HCT116 (cell line): ENCODE data around the gene PARP12. TPM values are rescaled to one million over a fixed set of nuclear protein-coding genes. Genes with fewer than 3 reads are reported as not detected.

Experiments
- ATAC-seq: fragments of 200-7000 bp; cut with Tn5 transposase; 2 replicates; pipeline ENCODE4 v1.9.1; 2020; ENCODE audit warnings: mild to moderate bottlenecking, moderate library complexity
- BruUV-seq: library from RNA; stranded (reverse); fragments of 400-500 nt; replicated peaks from 2 replicates; lab custom pipeline; 2021; lab: Mats Ljungman, UMichigan
- CTCF ChIA-PET: fragments of 300-600 bp; sonication (Branson Sonifier 250); formaldehyde crosslinking; loops from one replicate; lab custom pipeline; 2021; ENCODE audit warnings: antibody characterized with exemption; lab: Charles Lee
- POLR2A ChIA-PET: fragments of 300-600, 350-600 bp; sonication (Branson Sonifier 250); formaldehyde crosslinking; loops from one replicate; lab custom pipeline; 2021; ENCODE audit warnings: antibody characterized with exemption; lab: Charles Lee
- RAD21 ChIA-PET, 2 experiments: fragments of 300-600 bp; sonication (Branson Sonifier 250); formaldehyde crosslinking; loops; one replicate each; lab custom pipeline; 2023; ENCODE audit warnings: low total read pairs in 2 of 2; ENCODE audit not compliant: uncharacterized antibody in 2 of 2, unreplicated experiment in 2 of 2, low non-redundant PET in 1 of 2; lab: Charles Lee
- DNase-seq: peaks from one replicate; pipeline ENCODE4 v3.0.0-alpha.2; 2010; ENCODE audit warnings: low read depth, low spot score
- H2AFZ ChIP-seq: fragments of 200-600 bp; shearing (Covaris generic), sonication (generic); 2 replicates; pipeline ENCODE4 v1.6.1; 2017; ENCODE audit warnings: low read depth, mixed run types, mixed read lengths, antibody characterized with exemption, low read length; ENCODE audit not compliant: poor library complexity, severe bottlenecking
- H3K27ac ChIP-seq: 2 replicates; pipeline ENCODE4 v1.5.1; 2012; ENCODE audit warnings: low read depth, low read length
- H3K27me3 ChIP-seq: fragments of 200-600 bp; sonication (generic); 2 replicates; pipeline ENCODE4 v1.6.1; 2016; ENCODE audit warnings: mixed run types, low read length, mixed read lengths; ENCODE audit not compliant: insufficient read depth
- H3K36me3 ChIP-seq, 2 experiments: fragments of 200-500 bp in 1 of 2; fragments of 200-600 bp in 1 of 2; sonication (Bioruptor generic) in 1 of 2; sonication (generic) in 1 of 2; 2 replicates each; pipeline versions ENCODE4 v1.5.1 to v1.6.1; 2014 to 2016; ENCODE audit warnings: low read length in 2 of 2, inconsistent platforms in 1 of 2, mixed read lengths in 1 of 2, mixed run types in 1 of 2; ENCODE audit not compliant: insufficient read depth in 2 of 2, control insufficient read depth in 1 of 2
- H3K4me1 ChIP-seq, 2 experiments: fragments of 200-600 bp in 1 of 2; sonication (generic) in 1 of 2; 2 replicates each; pipeline versions ENCODE4 v1.5.1 to v1.6.1; 2012 to 2017; ENCODE audit warnings: low read length in 2 of 2, inconsistent platforms in 1 of 2, mild to moderate bottlenecking in 1 of 2, mixed read lengths in 1 of 2, mixed run types in 1 of 2, moderate library complexity in 1 of 2; ENCODE audit not compliant: insufficient read depth in 2 of 2, control insufficient read depth in 1 of 2
- H3K4me2 ChIP-seq: fragments of 200-600 bp; sonication (generic); 2 replicates; pipeline ENCODE4 v1.6.1; 2017; ENCODE audit warnings: mixed run types, low read length, mixed read lengths
- H3K4me3 ChIP-seq, 2 experiments: fragments of 200-600 bp in 1 of 2; sonication (generic) in 1 of 2; replicated peaks in 1 of 2; 2 replicates each; pipeline ENCODE4 v1.5.1; 2011 to 2016; ENCODE audit warnings: low read length in 2 of 2, control low read depth in 1 of 2, low read depth in 1 of 2, mild to moderate bottlenecking in 1 of 2, mixed read lengths in 1 of 2, mixed run types in 1 of 2
- H3K79me2 ChIP-seq: fragments of 200-600 bp; sonication (generic); 2 replicates; pipeline ENCODE4 v1.6.1; 2017; ENCODE audit warnings: mild to moderate bottlenecking, mixed run types, low read length, moderate library complexity, mixed read lengths; ENCODE audit not compliant: insufficient read depth
- H3K9ac ChIP-seq: fragments of 200-600 bp; sonication (generic); 2 replicates; pipeline ENCODE4 v1.6.1; 2016; ENCODE audit warnings: low read length, mixed read lengths
- H3K9me2 ChIP-seq: fragments of 200-600 bp; sonication (generic), shearing (Covaris generic); 2 replicates; pipeline ENCODE4 v1.6.1; 2017; ENCODE audit warnings: mixed run types, mild to moderate bottlenecking, moderate library complexity; ENCODE audit not compliant: insufficient read depth
- H3K9me3 ChIP-seq, 2 experiments: fragments of 200-500 bp in 1 of 2; fragments of 200-600 bp in 1 of 2; sonication (Bioruptor generic) in 1 of 2; sonication (generic) in 1 of 2; 2 replicates each; pipeline ENCODE4 v1.6.1; 2014 to 2017; ENCODE audit warnings: low read length in 2 of 2, mixed read lengths in 2 of 2, inconsistent platforms in 1 of 2, low read depth in 1 of 2, mild to moderate bottlenecking in 1 of 2, mixed run types in 1 of 2, moderate library complexity in 1 of 2; ENCODE audit not compliant: control insufficient read depth in 1 of 2, insufficient read depth in 1 of 2
- H4K20me1 ChIP-seq: fragments of 200-600 bp; sonication (generic), shearing (Covaris generic); 2 replicates; pipeline ENCODE4 v1.6.1; 2017; ENCODE audit warnings: mixed run types, mild to moderate bottlenecking, moderate library complexity; ENCODE audit not compliant: insufficient read depth
- CEBPB ChIP-seq: IDR thresholded peaks from 2 replicates; pipeline ENCODE4 v1.6.1; 2012; ENCODE audit warnings: low read depth
- ELF1 ChIP-seq: IDR thresholded peaks from 2 replicates; pipeline ENCODE4 v1.6.1; 2012; ENCODE audit warnings: low read depth, borderline replicate concordance
- EZH2 ChIP-seq: fragments of 200-600 bp; sonication (generic); IDR thresholded peaks from 2 replicates; pipeline ENCODE4 v1.6.1; 2017; ENCODE audit warnings: antibody characterized with exemption, mixed run types
- JUND ChIP-seq: IDR thresholded peaks from 2 replicates; pipeline ENCODE4 v1.6.1; 2012
- POLR2A ChIP-seq: IDR thresholded peaks from 2 replicates; pipeline ENCODE4 v1.7.0; 2011; ENCODE audit warnings: borderline replicate concordance; ENCODE audit not compliant: insufficient read depth, insufficient read length; ENCODE audit errors: extremely low read depth
- POLR2AphosphoS5 ChIP-seq: IDR thresholded peaks from 2 replicates; pipeline ENCODE4 v1.6.1; 2011; ENCODE audit warnings: mild to moderate bottlenecking, low read depth, low read length, moderate library complexity
- RAD21 ChIP-seq: IDR thresholded peaks from 2 replicates; pipeline ENCODE4 v1.6.1; 2012; ENCODE audit warnings: low read depth, mild to moderate bottlenecking
- SIN3A ChIP-seq: IDR thresholded peaks from 2 replicates; pipeline ENCODE4 v1.6.1; 2012; ENCODE audit warnings: low read depth
- SRF ChIP-seq: IDR thresholded peaks from 2 replicates; pipeline ENCODE4 v1.6.1; 2012; ENCODE audit warnings: low read depth
- TCF7L2 ChIP-seq: IDR thresholded peaks from 2 replicates; pipeline ENCODE4 v1.7.0; 2011; ENCODE audit warnings: borderline replicate concordance, inconsistent platforms; ENCODE audit not compliant: insufficient read depth, insufficient read length; ENCODE audit errors: extremely low read depth
- YY1 ChIP-seq: IDR thresholded peaks from 2 replicates; pipeline ENCODE4 v1.6.1; 2011; ENCODE audit warnings: low read length, low read depth, moderate library complexity, mild to moderate bottlenecking; ENCODE audit not compliant: insufficient replicate concordance; ENCODE audit errors: extremely low read depth
- ZFX ChIP-seq: fragments of 450-650 bp; IDR thresholded peaks from 2 replicates; pipeline ENCODE4 v1.6.1; 2017
- ZNF274 ChIP-seq: fragments of 200-500 bp; sonication (Bioruptor generic); IDR thresholded peaks from 2 replicates; pipeline ENCODE4 v1.6.1; 2014; ENCODE audit warnings: mild to moderate bottlenecking, low read depth, low read length, inconsistent platforms
- intact Hi-C: fragments of 100-400 bp; cut with micrococcal nuclease; formaldehyde crosslinking; loops from 2 replicates; pipeline ENCODE4 v1.10.0; 2022
- total RNA-seq: library from RNA; stranded (reverse); gene quantifications from one replicate; pipeline ENCODE4 v1.2.1, GENCODE V29; 2021; ENCODE audit not compliant: unreplicated experiment
- TF ChIP-seq, protein P1 (sequence below): IDR thresholded peaks from 2 replicates; pipeline ENCODE4 v1.6.1; 2012; ENCODE audit warnings: low read depth
- TF ChIP-seq, protein P2 (sequence below): IDR thresholded peaks from 2 replicates; pipeline ENCODE4 v1.6.1; 2012
- TF ChIP-seq, protein P3 (sequence below), 3 experiments: fragments of 200-600 bp in 1 of 3; sonication (generic) in 1 of 3; IDR thresholded peaks in 2 of 3; conservative IDR thresholded peaks in 1 of 3; 2 replicates each; pipeline ENCODE4 v1.5.1; 2012 to 2017; ENCODE audit warnings: low read depth in 2 of 3, low read length in 2 of 3, antibody characterized with exemption in 1 of 3, borderline replicate concordance in 1 of 3, control low read depth in 1 of 3, mild to moderate bottlenecking in 1 of 3, mixed read lengths in 1 of 3, mixed run types in 1 of 3, moderate library complexity in 1 of 3; ENCODE audit not compliant: insufficient read depth in 1 of 3
- TF ChIP-seq, protein P4 (sequence below): IDR thresholded peaks from 2 replicates; pipeline ENCODE4 v1.6.1; 2012

The PARP12 gene
- total RNA-seq, 1 experiment from 2014 or later, result 17.7 TPM

DNA sequence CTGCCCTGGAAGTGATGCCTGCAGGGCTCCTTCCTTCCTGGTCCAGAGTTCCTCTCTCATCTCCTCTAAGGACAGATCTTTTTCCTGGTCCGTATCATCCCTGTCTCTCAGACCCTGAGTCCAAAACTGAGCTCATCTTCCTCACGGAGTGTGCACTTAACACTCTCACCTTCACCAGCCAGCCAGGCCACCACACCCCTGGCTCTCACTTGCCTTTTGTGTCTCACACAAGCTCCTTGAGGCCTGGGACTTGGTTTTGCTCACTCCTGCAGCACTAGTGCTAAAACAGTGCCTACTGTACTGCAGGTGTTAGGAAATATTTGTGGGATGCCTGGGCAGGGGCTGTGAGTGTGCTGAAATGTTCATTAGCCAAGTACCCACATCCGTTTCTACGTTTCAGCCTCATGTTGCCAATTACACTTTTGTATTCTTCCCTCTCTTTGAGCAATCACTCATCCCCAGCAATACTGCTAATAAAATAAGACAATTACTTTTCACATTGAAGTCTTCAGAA lies 21.4 kb upstream of the PARP12 start:
- Histone ChIP-seq H3K9ac (no peak overlapping the region), H3K36me3 (no peaks in the 10 kb centered on the region), H3K79me2 (no peaks in the 10 kb centered on the region), H3K9me3 (no peaks in the 10 kb centered on the region), H2AFZ (no peak overlapping the region), H3K27ac (no peak overlapping the region), H4K20me1 (no peaks in the 10 kb centered on the region), H3K4me2 (no peak overlapping the region), H3K27me3 (no peaks in the 10 kb centered on the region), H3K4me1 (0 out of 4 replicates have a peak, but pooled peaks cover 0 to 2% of the 10 kb centered on the region in 2 experiments), H3K4me3 (no peak overlapping the region), H3K9me2 (no peaks in the 10 kb centered on the region)
- DNase-seq, result no peak
- no peak for ATAC-seq
- BruUV-seq, result no TSS peak
- TF ChIP-seq EZH2 (no peak), ZFX (no peak), TCF7L2 (no peak), CEBPB (no peak), SRF (no peak), SIN3A (no peak), POLR2AphosphoS5 (no peak), RAD21 (no peak), YY1 (no peak), JUND (no peak), ZNF274 (no peak), POLR2A (no peak), ELF1 (no peak)
- TF ChIP-seq, protein P1, sequence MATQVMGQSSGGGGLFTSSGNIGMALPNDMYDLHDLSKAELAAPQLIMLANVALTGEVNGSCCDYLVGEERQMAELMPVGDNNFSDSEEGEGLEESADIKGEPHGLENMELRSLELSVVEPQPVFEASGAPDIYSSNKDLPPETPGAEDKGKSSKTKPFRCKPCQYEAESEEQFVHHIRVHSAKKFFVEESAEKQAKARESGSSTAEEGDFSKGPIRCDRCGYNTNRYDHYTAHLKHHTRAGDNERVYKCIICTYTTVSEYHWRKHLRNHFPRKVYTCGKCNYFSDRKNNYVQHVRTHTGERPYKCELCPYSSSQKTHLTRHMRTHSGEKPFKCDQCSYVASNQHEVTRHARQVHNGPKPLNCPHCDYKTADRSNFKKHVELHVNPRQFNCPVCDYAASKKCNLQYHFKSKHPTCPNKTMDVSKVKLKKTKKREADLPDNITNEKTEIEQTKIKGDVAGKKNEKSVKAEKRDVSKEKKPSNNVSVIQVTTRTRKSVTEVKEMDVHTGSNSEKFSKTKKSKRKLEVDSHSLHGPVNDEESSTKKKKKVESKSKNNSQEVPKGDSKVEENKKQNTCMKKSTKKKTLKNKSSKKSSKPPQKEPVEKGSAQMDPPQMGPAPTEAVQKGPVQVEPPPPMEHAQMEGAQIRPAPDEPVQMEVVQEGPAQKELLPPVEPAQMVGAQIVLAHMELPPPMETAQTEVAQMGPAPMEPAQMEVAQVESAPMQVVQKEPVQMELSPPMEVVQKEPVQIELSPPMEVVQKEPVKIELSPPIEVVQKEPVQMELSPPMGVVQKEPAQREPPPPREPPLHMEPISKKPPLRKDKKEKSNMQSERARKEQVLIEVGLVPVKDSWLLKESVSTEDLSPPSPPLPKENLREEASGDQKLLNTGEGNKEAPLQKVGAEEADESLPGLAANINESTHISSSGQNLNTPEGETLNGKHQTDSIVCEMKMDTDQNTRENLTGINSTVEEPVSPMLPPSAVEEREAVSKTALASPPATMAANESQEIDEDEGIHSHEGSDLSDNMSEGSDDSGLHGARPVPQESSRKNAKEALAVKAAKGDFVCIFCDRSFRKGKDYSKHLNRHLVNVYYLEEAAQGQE, result no peak
- TF ChIP-seq, protein P2, sequence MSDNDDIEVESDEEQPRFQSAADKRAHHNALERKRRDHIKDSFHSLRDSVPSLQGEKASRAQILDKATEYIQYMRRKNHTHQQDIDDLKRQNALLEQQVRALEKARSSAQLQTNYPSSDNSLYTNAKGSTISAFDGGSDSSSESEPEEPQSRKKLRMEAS, result no peak
- TF ChIP-seq, protein P3, sequence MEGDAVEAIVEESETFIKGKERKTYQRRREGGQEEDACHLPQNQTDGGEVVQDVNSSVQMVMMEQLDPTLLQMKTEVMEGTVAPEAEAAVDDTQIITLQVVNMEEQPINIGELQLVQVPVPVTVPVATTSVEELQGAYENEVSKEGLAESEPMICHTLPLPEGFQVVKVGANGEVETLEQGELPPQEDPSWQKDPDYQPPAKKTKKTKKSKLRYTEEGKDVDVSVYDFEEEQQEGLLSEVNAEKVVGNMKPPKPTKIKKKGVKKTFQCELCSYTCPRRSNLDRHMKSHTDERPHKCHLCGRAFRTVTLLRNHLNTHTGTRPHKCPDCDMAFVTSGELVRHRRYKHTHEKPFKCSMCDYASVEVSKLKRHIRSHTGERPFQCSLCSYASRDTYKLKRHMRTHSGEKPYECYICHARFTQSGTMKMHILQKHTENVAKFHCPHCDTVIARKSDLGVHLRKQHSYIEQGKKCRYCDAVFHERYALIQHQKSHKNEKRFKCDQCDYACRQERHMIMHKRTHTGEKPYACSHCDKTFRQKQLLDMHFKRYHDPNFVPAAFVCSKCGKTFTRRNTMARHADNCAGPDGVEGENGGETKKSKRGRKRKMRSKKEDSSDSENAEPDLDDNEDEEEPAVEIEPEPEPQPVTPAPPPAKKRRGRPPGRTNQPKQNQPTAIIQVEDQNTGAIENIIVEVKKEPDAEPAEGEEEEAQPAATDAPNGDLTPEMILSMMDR (IDR thresholded peaks at IDR 0.05 in 2 of 3, conservative IDR thresholded peaks at IDR 0.05 in 1 of 3; ENCODE audit: borderline replicate concordance in 1 of 3, insufficient read depth in 1 of 3, low read depth in 2 of 3, low read length in 2 of 3), result no peak
- TF ChIP-seq, protein P4, sequence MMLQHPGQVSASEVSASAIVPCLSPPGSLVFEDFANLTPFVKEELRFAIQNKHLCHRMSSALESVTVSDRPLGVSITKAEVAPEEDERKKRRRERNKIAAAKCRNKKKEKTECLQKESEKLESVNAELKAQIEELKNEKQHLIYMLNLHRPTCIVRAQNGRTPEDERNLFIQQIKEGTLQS, result no peak
- POLR2A ChIA-PET, result no interaction called here
- intact Hi-C loops, result no loop called here
- CTCF ChIA-PET, result no interaction called here
- RAD21 ChIA-PET, result no interaction called here
